GM12878 (cell line): ENCODE data around the gene MUC5AC. TPM values are rescaled to one million over a fixed set of nuclear protein-coding genes. Genes with fewer than 3 reads are reported as not detected.

Experiments used
- ATAC-seq: fragments of 200-7000 bp; cut with Tn5 transposase; 3 replicates; pipeline ENCODE4 v1.9.1; 2020; ENCODE audit warnings: mild to moderate bottlenecking, moderate library complexity
- BruUV-seq: library from RNA; stranded (reverse); fragments of 400-500 nt; replicated peaks from 2 replicates; lab custom pipeline; 2021; lab: Mats Ljungman, UMichigan
- CTCF ChIA-PET: fragments of 300-600 bp; sonication (Branson Sonifier 250); formaldehyde crosslinking; extraction: SDS; loops from one replicate; lab custom pipeline; 2021; ENCODE audit warnings: inconsistent platforms; lab: Yijun Ruan, JAX
- POLR2A ChIA-PET: fragments of 350-600 bp; formaldehyde crosslinking; extraction: SDS; loops from one replicate; lab custom pipeline; 2021; ENCODE audit warnings: inconsistent platforms; lab: Charles Lee
- RAD21 ChIA-PET: fragments of 300-600 bp; sonication (Branson Sonifier 250); formaldehyde crosslinking; loops from one replicate; lab custom pipeline; 2023; ENCODE audit warnings: antibody characterized with exemption; ENCODE audit not compliant: unreplicated experiment; lab: Charles Lee
- SMC1A ChIA-PET: fragments of 300-600 bp; sonication (Branson Sonifier 250); formaldehyde crosslinking; loops from one replicate; lab custom pipeline; 2023; ENCODE audit not compliant: unreplicated experiment, uncharacterized antibody; lab: Charles Lee
- DNase-seq: peaks from one replicate; pipeline ENCODE4 v3.0.0-alpha.2; 2011; ENCODE audit warnings: low read depth, low spot score
- FAIRE-seq: peaks from 3 replicates; lab custom pipeline; 2011; peaks lifted over from hg19 to GRCh38; lab: Jason Lieb, UNC
- H2AFZ ChIP-seq: 2 replicates; pipeline ENCODE4 v1.6.0; 2011; ENCODE audit warnings: low read depth, low read length, control low read depth; ENCODE audit not compliant: control insufficient read depth
- H3K27ac ChIP-seq: 2 replicates; pipeline ENCODE4 v1.5.1; 2011; ENCODE audit warnings: control low read depth; ENCODE audit not compliant: control insufficient read depth, insufficient read depth
- H3K27me3 ChIP-seq, 2 experiments: replicated peaks in 1 of 2; 2 replicates each; pipeline versions ENCODE4 v1.6.0 to v1.6.1; 2011; ENCODE audit warnings: low read length in 1 of 2; ENCODE audit not compliant: control insufficient read depth in 2 of 2, insufficient read depth in 2 of 2
- H3K36me3 ChIP-seq, 2 experiments: 2 replicates each; pipeline ENCODE4 v1.5.1; 2011; ENCODE audit warnings: low read length in 1 of 2; ENCODE audit not compliant: control insufficient read depth in 2 of 2, insufficient read depth in 2 of 2
- H3K4me1 ChIP-seq: 2 replicates; pipeline ENCODE4 v1.6.1; 2011; ENCODE audit warnings: mild to moderate bottlenecking, low read length, moderate library complexity, mixed read lengths; ENCODE audit not compliant: control insufficient read depth, insufficient read depth
- H3K4me2 ChIP-seq: 2 replicates; pipeline ENCODE4 v1.6.0; 2011; ENCODE audit warnings: control low read depth; ENCODE audit not compliant: control insufficient read depth, insufficient read depth
- H3K4me3 ChIP-seq: fragments of 200-600 bp; sonication (generic); 2 replicates; pipeline ENCODE4 v1.5.1; 2016
- H3K79me2 ChIP-seq: 2 replicates; pipeline ENCODE4 v1.6.0; 2011; ENCODE audit warnings: low read length; ENCODE audit not compliant: control insufficient read depth, insufficient read depth
- H3K9ac ChIP-seq: 2 replicates; pipeline ENCODE4 v1.8.0; 2011; ENCODE audit warnings: low read length, control low read depth, mixed read lengths; ENCODE audit not compliant: control insufficient read depth, insufficient read depth
- H3K9me3 ChIP-seq: replicated peaks from 3 replicates; pipeline ENCODE4 v1.5.1; 2011; ENCODE audit warnings: mild to moderate bottlenecking, low read length; ENCODE audit not compliant: control insufficient read depth, insufficient read depth
- H4K20me1 ChIP-seq: 2 replicates; pipeline ENCODE4 v1.6.0; 2011; ENCODE audit not compliant: control insufficient read depth, insufficient read depth
- ATF7 ChIP-seq: fragments of 450-650 bp; IDR thresholded peaks from 2 replicates; pipeline ENCODE4 v1.6.1; 2016; ENCODE audit warnings: low read depth, mild to moderate bottlenecking
- WGBS: methylation state at CpG from one replicate; pipeline ENCODE4 v1.1.6; 2016; ENCODE audit warnings: low lambda C conversion rate; ENCODE audit not compliant: insufficient replicate concordance, insufficient coverage; ENCODE audit errors: missing lambda C conversion rate; 5-methylcytosine and 5-hydroxymethylcytosine counted together
- in situ Hi-C: fragments of 300-500 bp; cut with MboI; formaldehyde crosslinking; loops from 9 replicates; pipeline ENCODE4 v1.14.3; 2018; ENCODE audit warnings: mixed read lengths
- intact Hi-C: fragments of 100-400 bp; cut with micrococcal nuclease; formaldehyde crosslinking; loops from one replicate; pipeline ENCODE4 v1.14.2; 2022; ENCODE audit not compliant: unreplicated experiment
- polyA plus RNA-seq, 11 experiments: library from polyadenylated mRNA; depleted of rRNA in 4 of 11; unstranded in 6 of 11; stranded (reverse) in 5 of 11; fragments of >200 nt; fragmentation: Nextera tagmentation in 4 of 11; fragmentation: Illumina TruSeq in 1 of 11; extraction: Ambion mirVana in 4 of 11; extraction: Trizol in 1 of 11; gene quantifications; 1 replicate in 1 of 11; 2 replicates in 10 of 11; pipeline versions ENCODE4 v1.2.1 to v1.2.3, GENCODE V29; 2011 to 2016; ENCODE audit warnings: inconsistent platforms in 2 of 11, missing spikeins in 2 of 11, low read depth in 1 of 11
- total RNA-seq, 4 experiments: library from RNA; depleted of rRNA in 3 of 4; stranded (reverse); fragments of >200 nt in 3 of 4; fragmentation: Illumina TruSeq in 1 of 4; extraction: Trizol in 1 of 4; gene quantifications; 2 replicates each; pipeline versions ENCODE4 v1.2.1 to v1.2.3, GENCODE V29; 2013 to 2021
- TF ChIP-seq, protein P1 (sequence below): fragments of 450-650 bp; IDR thresholded peaks from 2 replicates; pipeline ENCODE4 v1.6.1; 2018; ENCODE audit warnings: mild to moderate bottlenecking, low read depth, moderate library complexity; ENCODE audit not compliant: partially characterized antibody
- TF ChIP-seq, protein P2 (sequence below): fragments of 150-350 bp; IDR thresholded peaks from 2 replicates; pipeline ENCODE4 v1.6.1; 2014; ENCODE audit warnings: mild to moderate bottlenecking, low read depth, low read length
- TF ChIP-seq, protein P3 (sequence below): fragments of 150-350 bp; IDR thresholded peaks from 2 replicates; pipeline ENCODE4 v1.6.1; 2016; ENCODE audit warnings: low read depth, low read length

MUC5AC gene
- total and polyA plus RNA-seq, 10 of the 15 experiments (the other 5 are each of a cell fraction or from before 2014, with no cell fraction given) = under 0.01 to 0.01 TPM; not detected in 8

GRCh38 chr11:1207401-1208143, 49.8 kb downstream of the MUC5AC start:
- TF ChIP-seq, protein P1, sequence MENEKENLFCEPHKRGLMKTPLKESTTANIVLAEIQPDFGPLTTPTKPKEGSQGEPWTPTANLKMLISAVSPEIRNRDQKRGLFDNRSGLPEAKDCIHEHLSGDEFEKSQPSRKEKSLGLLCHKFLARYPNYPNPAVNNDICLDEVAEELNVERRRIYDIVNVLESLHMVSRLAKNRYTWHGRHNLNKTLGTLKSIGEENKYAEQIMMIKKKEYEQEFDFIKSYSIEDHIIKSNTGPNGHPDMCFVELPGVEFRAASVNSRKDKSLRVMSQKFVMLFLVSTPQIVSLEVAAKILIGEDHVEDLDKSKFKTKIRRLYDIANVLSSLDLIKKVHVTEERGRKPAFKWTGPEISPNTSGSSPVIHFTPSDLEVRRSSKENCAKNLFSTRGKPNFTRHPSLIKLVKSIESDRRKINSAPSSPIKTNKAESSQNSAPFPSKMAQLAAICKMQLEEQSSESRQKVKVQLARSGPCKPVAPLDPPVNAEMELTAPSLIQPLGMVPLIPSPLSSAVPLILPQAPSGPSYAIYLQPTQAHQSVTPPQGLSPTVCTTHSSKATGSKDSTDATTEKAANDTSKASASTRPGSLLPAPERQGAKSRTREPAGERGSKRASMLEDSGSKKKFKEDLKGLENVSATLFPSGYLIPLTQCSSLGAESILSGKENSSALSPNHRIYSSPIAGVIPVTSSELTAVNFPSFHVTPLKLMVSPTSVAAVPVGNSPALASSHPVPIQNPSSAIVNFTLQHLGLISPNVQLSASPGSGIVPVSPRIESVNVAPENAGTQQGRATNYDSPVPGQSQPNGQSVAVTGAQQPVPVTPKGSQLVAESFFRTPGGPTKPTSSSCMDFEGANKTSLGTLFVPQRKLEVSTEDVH = no peak
- TF ChIP-seq, protein P2, sequence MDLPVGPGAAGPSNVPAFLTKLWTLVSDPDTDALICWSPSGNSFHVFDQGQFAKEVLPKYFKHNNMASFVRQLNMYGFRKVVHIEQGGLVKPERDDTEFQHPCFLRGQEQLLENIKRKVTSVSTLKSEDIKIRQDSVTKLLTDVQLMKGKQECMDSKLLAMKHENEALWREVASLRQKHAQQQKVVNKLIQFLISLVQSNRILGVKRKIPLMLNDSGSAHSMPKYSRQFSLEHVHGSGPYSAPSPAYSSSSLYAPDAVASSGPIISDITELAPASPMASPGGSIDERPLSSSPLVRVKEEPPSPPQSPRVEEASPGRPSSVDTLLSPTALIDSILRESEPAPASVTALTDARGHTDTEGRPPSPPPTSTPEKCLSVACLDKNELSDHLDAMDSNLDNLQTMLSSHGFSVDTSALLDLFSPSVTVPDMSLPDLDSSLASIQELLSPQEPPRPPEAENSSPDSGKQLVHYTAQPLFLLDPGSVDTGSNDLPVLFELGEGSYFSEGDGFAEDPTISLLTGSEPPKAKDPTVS = no peak
- TF ChIP-seq ATF7 = no peak
- TF ChIP-seq, protein P3, sequence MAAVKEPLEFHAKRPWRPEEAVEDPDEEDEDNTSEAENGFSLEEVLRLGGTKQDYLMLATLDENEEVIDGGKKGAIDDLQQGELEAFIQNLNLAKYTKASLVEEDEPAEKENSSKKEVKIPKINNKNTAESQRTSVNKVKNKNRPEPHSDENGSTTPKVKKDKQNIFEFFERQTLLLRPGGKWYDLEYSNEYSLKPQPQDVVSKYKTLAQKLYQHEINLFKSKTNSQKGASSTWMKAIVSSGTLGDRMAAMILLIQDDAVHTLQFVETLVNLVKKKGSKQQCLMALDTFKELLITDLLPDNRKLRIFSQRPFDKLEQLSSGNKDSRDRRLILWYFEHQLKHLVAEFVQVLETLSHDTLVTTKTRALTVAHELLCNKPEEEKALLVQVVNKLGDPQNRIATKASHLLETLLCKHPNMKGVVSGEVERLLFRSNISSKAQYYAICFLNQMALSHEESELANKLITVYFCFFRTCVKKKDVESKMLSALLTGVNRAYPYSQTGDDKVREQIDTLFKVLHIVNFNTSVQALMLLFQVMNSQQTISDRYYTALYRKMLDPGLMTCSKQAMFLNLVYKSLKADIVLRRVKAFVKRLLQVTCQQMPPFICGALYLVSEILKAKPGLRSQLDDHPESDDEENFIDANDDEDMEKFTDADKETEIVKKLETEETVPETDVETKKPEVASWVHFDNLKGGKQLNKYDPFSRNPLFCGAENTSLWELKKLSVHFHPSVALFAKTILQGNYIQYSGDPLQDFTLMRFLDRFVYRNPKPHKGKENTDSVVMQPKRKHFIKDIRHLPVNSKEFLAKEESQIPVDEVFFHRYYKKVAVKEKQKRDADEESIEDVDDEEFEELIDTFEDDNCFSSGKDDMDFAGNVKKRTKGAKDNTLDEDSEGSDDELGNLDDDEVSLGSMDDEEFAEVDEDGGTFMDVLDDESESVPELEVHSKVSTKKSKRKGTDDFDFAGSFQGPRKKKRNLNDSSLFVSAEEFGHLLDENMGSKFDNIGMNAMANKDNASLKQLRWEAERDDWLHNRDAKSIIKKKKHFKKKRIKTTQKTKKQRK = no peak
- Histone ChIP-seq H3K4me1 (no peaks in the 10 kb centered on the region), H3K36me3 (no peaks in the 10 kb centered on the region), H3K27me3 (no peaks in the 10 kb centered on the region), H3K9me3 (no peaks in the 10 kb centered on the region; the same call in 2 of the 3 replicates), H3K79me2 (no peaks in the 10 kb centered on the region), H4K20me1 (no peaks in the 10 kb centered on the region), H2AFZ (no peak overlapping the region), H3K27ac (no peak overlapping the region), H3K4me3 (no peak overlapping the region), H3K4me2 (no peak overlapping the region), H3K9ac (no peak overlapping the region)
- FAIRE-seq (no peak), DNase-seq (no peak), ATAC-seq (no peak)
- intact Hi-C loops = no loop called here
- 55% methylated on average over 34 of the region's 34 CpGs for WGBS
- POLR2A ChIA-PET = no interaction called here
- CTCF ChIA-PET = interaction anchor here (0.7 kb wide), 1 partner anchor 367 kb away, joined by 3 read pairs; no protein-coding TSS in a partner anchor
- no TSS peak for BruUV-seq
- RAD21 ChIA-PET = no interaction called here
- SMC1A ChIA-PET = interaction anchor here (1.4 kb wide), 1 partner anchor 367 kb away, joined by 3 read pairs; no protein-coding TSS in a partner anchor
- in situ Hi-C loops = no loop called here
